GM12892 (cell line): ENCODE measurements around the gene GALNS.

Experiments
- DNase-seq: peaks from one replicate; pipeline ENCODE4 v3.0.0; 2011; ENCODE audit not compliant: insufficient read length
- FAIRE-seq: peaks from 2 replicates; lab custom pipeline; 2011; peaks lifted over from hg19 to GRCh38; lab: Jason Lieb, UNC
- POLR2A ChIP-seq: IDR thresholded peaks from 2 replicates; pipeline ENCODE4 v1.6.1; 2011; ENCODE audit warnings: low read depth, low read length, control low read depth
- POLR2AphosphoS5 ChIP-seq: IDR thresholded peaks from 2 replicates; pipeline ENCODE4 v1.6.1; 2011; ENCODE audit warnings: low read depth, low read length, control low read depth
- TAF1 ChIP-seq: IDR thresholded peaks from 2 replicates; pipeline ENCODE4 v1.6.1; 2011; ENCODE audit warnings: low read depth, mild to moderate bottlenecking, control low read depth, low read length, borderline replicate concordance

GALNS gene

GRCh38 chr16:88769617-88770460 is 86.9 kb downstream of the GALNS start:
- DNase-seq (peak; percentile 86), FAIRE-seq (no peak)
- TF ChIP-seq POLR2A = no peak; the same call in 1 of the 2 replicates
- no peak for TF ChIP-seq POLR2AphosphoS5
- no peak for TF ChIP-seq TAF1

- TF ChIP-seq POLR2AphosphoS5 (no peak), TAF1 (no peak), POLR2A (no peak)
- DNase-seq (no peak), FAIRE-seq (no peak)
These were observed 88.5 kb downstream of the GALNS start for GRCh38 chr16:88768071-88768783.

- no peak for DNase-seq
- TF ChIP-seq POLR2A (no peak), TAF1 (no peak), POLR2AphosphoS5 (no peak)
- FAIRE-seq = no peak
These were observed 89.1 kb downstream of the GALNS start for GRCh38 chr16:88767546-88768070.

GRCh38 chr16:88766975-88767374 is 89.8 kb downstream of the GALNS start:
- FAIRE-seq (no peak), DNase-seq (no peak)
- no peak for TF ChIP-seq POLR2A
- no peak for TF ChIP-seq TAF1
- no peak for TF ChIP-seq POLR2AphosphoS5

- FAIRE-seq (no peak), DNase-seq (no peak)
- TF ChIP-seq POLR2A (no peak), TAF1 (no peak), POLR2AphosphoS5 (no peak)
These were observed 91.8 kb downstream of the GALNS start for GRCh38 chr16:88764913-88765349.

- TF ChIP-seq POLR2A (no peak), TAF1 (no peak), POLR2AphosphoS5 (no peak)
- FAIRE-seq (no peak), DNase-seq (no peak)
These were observed 92.7 kb downstream of the GALNS start for GRCh38 chr16:88764080-88764479.
